ENCODE results near the gene FCAMR. TPM values are rescaled to one million over a fixed set of nuclear protein-coding genes. Genes with fewer than 3 reads are reported as not detected.
A peak's percentile ranks its signal among the peaks of the same experiment; 100 is the strongest.

The FCAMR gene
- total and polyA plus RNA-seq, 2 donors (not counting 1 experiment from before 2014, with no cell fraction given), result not detected

DNA sequence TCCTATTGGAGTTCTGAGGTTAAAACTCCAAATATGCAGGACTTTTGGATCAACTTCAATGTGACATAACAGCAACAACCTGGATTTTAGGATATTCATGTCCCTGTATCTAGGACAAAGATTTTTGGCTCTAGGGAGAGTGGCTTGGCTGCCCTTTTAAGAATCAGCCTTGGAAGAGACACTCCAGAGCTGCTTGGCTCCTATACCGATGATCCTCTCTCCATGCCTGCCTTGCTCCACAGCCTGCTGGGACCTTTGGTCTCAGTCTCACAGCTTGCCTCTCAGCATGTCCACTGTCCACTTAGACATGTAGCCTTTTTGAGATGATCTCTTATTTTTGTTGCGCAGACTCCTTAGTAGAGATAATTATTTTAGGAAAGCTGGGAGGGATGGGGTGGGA lies 44.0 kb downstream of the FCAMR start:
- Mint-ChIP-seq H3K4me1 (peaks cover 44% of the 10 kb centered on the region), H3K27me3 (no peaks in the 10 kb centered on the region), H3K9me3 (ENCODE audit: insufficient read depth) (no peaks in the 10 kb centered on the region), H3K27ac (peak overlapping the region; percentile 89), H3K4me3 (peak overlapping the region; percentile 21)
- Histone ChIP-seq H3K4me2 (replicated peaks; ENCODE audit: low read depth, low read length, poor library complexity, severe bottlenecking) (peak overlapping the region; percentile 29), H3K9me3 (ENCODE audit: control extremely low read depth in 1 of 3, control insufficient read depth in 2 of 3, insufficient read depth in 1 of 3, low read length in 2 of 3) (no peaks in the 10 kb centered on the region), H3K79me2 (ENCODE audit: control insufficient read depth, insufficient read depth, low read length) (peaks cover 89% of the 10 kb centered on the region), H3K27ac (ENCODE audit: low read length in 2 of 2) (peak overlapping the region; percentile 88 to 96), H3K36me3 (replicated peaks in 1 of 2; ENCODE audit: control extremely low read depth in 1 of 2, control insufficient read depth in 1 of 2, extremely low read depth in 1 of 2, insufficient read depth in 2 of 2, low read length in 1 of 2) (no peaks in the 10 kb centered on the region), H3K9ac (ENCODE audit: low read length) (no peak overlapping the region), H3K27me3 (replicated peaks in 1 of 4; ENCODE audit: control extremely low read depth in 1 of 4, control insufficient read depth in 3 of 4, insufficient read depth in 4 of 4, low read length in 3 of 4) (no peaks in the 10 kb centered on the region), H2AFZ (ENCODE audit: insufficient read depth, low read depth, low read length, poor library complexity, severe bottlenecking) (no peak overlapping the region), H3K4me1 (ENCODE audit: control insufficient read depth in 2 of 2, insufficient read depth in 2 of 2, low read length in 2 of 2) (peaks cover 92 to 94% of the 10 kb centered on the region in 2 donors), H3K4me3 (ENCODE audit: control extremely low read depth in 1 of 5, extremely low read depth in 1 of 5, insufficient read depth in 1 of 5, low read depth in 2 of 5, low read length in 4 of 5) (no peak overlapping the region), H4K20me1 (ENCODE audit: control insufficient read depth, insufficient read depth, low read length, poor library complexity, severe bottlenecking) (no peaks in the 10 kb centered on the region)
- DNase-seq (no peak), ATAC-seq (ENCODE audit: low read depth) (no peak)
- ChIA-PET POLR2A (interaction anchor here (1.8 to 2.7 kb wide), 2 partner anchors 11 to 21 kb away, joined by 8 to 11 read pairs; no protein-coding TSS in a partner anchor), CTCF (interaction anchor here (0.6 to 14.5 kb wide), 7 partner anchors 7 to 301 kb away, joined by 3 to 723 read pairs (median 12); partner anchors contain the start of gene FCMR)
- WGBS (ENCODE audit: insufficient coverage), result 100% methylated on average over 2 of the region's 2 CpGs
- intact Hi-C loops (cut with micrococcal nuclease), result loop anchor here (5.0 kb wide), 1 partner anchor 396 kb away; the partner anchor contains the start of gene CD55
- TF ChIP-seq EZH2 (IDR thresholded peaks at IDR 0.05; ENCODE audit: borderline replicate concordance, insufficient read depth, low read depth, low read length, poor library complexity, severe bottlenecking), result no peak
- TF ChIP-seq, protein P1, sequence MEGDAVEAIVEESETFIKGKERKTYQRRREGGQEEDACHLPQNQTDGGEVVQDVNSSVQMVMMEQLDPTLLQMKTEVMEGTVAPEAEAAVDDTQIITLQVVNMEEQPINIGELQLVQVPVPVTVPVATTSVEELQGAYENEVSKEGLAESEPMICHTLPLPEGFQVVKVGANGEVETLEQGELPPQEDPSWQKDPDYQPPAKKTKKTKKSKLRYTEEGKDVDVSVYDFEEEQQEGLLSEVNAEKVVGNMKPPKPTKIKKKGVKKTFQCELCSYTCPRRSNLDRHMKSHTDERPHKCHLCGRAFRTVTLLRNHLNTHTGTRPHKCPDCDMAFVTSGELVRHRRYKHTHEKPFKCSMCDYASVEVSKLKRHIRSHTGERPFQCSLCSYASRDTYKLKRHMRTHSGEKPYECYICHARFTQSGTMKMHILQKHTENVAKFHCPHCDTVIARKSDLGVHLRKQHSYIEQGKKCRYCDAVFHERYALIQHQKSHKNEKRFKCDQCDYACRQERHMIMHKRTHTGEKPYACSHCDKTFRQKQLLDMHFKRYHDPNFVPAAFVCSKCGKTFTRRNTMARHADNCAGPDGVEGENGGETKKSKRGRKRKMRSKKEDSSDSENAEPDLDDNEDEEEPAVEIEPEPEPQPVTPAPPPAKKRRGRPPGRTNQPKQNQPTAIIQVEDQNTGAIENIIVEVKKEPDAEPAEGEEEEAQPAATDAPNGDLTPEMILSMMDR (IDR thresholded peaks at IDR 0.05), result no peak

DNA sequence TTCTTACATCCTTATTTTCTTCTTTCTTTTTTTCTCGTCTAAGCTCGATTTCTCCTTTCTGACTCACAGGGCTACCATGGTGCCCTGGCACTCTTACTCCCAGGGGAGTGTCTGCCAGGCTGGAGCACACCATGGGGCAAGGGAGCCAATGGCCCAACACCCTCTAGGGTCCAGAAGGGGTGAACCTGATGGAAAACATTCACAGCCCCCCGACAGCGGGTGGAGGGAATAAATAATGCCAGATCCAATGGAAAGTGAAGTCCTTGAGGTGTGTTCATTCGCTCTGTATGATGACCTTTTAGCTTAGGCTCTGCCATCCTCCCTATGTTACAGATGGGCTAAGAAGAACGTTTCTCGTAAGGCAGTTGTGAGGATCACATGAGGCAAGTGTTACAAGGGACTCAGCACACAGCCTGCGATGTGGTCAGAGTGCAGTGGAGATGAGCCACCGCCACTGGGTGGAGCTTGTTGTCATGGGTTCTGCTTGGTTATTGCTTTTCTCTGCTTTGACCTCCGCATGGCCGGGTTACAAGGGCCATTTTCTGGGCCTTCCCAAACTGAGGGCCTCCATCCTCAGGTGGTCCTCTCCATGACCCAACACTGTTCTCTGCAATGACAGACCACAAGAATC lies 45.0 kb downstream of the FCAMR start:
- H3K27ac Mint-ChIP-seq, result no peak overlapping the region
- H3K4me3 Mint-ChIP-seq, result no peak overlapping the region
- no peak for TF ChIP-seq EZH2 (IDR thresholded peaks at IDR 0.05; ENCODE audit: borderline replicate concordance, insufficient read depth, low read depth, low read length, poor library complexity, severe bottlenecking)
- TF ChIP-seq, protein P1 (IDR thresholded peaks at IDR 0.05), result peak; percentile 19
- CTCF ChIA-PET, result interaction anchor here (0.5 to 14.5 kb wide), 9 partner anchors 8 to 291 kb away, joined by 3 to 723 read pairs (median 9); partner anchors contain the start of genes DYRK3 and FCMR
- H3K27me3 Mint-ChIP-seq, result no peaks in the 10 kb centered on the region
- peaks cover 37% of the 10 kb centered on the region for H3K4me1 Mint-ChIP-seq
- ATAC-seq (ENCODE audit: low read depth) (peak; percentile 53), DNase-seq (peak; percentile 84)
- peaks cover 4% of the 10 kb centered on the region for H4K20me1 ChIP-seq (ENCODE audit: control insufficient read depth, insufficient read depth, low read length, poor library complexity, severe bottlenecking)
- no peaks in the 10 kb centered on the region for H3K9me3 ChIP-seq (ENCODE audit: control extremely low read depth in 1 of 3, control insufficient read depth in 2 of 3, insufficient read depth in 1 of 3, low read length in 2 of 3)
- peaks cover 93% of the 10 kb centered on the region for H3K79me2 ChIP-seq (ENCODE audit: control insufficient read depth, insufficient read depth, low read length)
- 20% methylated on average over 11 of the region's 11 CpGs for WGBS (ENCODE audit: insufficient coverage)
- peak overlapping the region in 1 of 5 experiments; percentile 17 for H3K4me3 ChIP-seq (ENCODE audit: control extremely low read depth in 1 of 5, extremely low read depth in 1 of 5, insufficient read depth in 1 of 5, low read depth in 2 of 5, low read length in 4 of 5)
- peak overlapping the region; percentile 81 for H3K4me2 ChIP-seq (replicated peaks; ENCODE audit: low read depth, low read length, poor library complexity, severe bottlenecking)
- peak overlapping the region; percentile 96 for H3K9ac ChIP-seq (ENCODE audit: low read length)
- intact Hi-C loops (cut with micrococcal nuclease), result loop anchor here (2.0 to 5.0 kb wide), 2 partner anchors 244 to 397 kb away; partner anchors contain the start of gene CD55
- no peaks in the 10 kb centered on the region for H3K9me3 Mint-ChIP-seq (ENCODE audit: insufficient read depth)
- H2AFZ ChIP-seq (ENCODE audit: insufficient read depth, low read depth, low read length, poor library complexity, severe bottlenecking), result peak overlapping the region; percentile 12
- peak overlapping the region; percentile 88 to 96 for H3K27ac ChIP-seq (ENCODE audit: low read length in 2 of 2)
- peaks cover 3 to 7% of the 10 kb centered on the region in 2 experiments for H3K36me3 ChIP-seq (replicated peaks in 1 of 2; ENCODE audit: control extremely low read depth in 1 of 2, control insufficient read depth in 1 of 2, extremely low read depth in 1 of 2, insufficient read depth in 2 of 2, low read length in 1 of 2)
- POLR2A ChIA-PET, result interaction anchor here (0.6 to 2.7 kb wide), 9 partner anchors 10 to 1295 kb away, joined by 4 to 11 read pairs (median 6); no protein-coding TSS in a partner anchor
- peaks cover 82 to 84% of the 10 kb centered on the region in 2 donors for H3K4me1 ChIP-seq (ENCODE audit: control insufficient read depth in 2 of 2, insufficient read depth in 2 of 2, low read length in 2 of 2)
- no peaks in the 10 kb centered on the region for H3K27me3 ChIP-seq (replicated peaks in 1 of 4; ENCODE audit: control extremely low read depth in 1 of 4, control insufficient read depth in 3 of 4, insufficient read depth in 4 of 4, low read length in 3 of 4)
